GM12864 (cell line): ENCODE data around the gene TWSG1.
"Not testable (repeated sequence)": the region's sequence is repeated elsewhere in the genome, so short reads cannot be mapped to it uniquely, and the experiment has no call there.

Source experiments
- DNase-seq: peaks from one replicate; pipeline ENCODE4 v3.0.0-alpha.2; 2011; ENCODE audit warnings: low read depth
- H3K4me3 ChIP-seq: 2 replicates; pipeline ENCODE4 v1.5.1; 2011; ENCODE audit warnings: mild to moderate bottlenecking, low read depth, low read length, control low read depth
- CTCF ChIP-seq: IDR thresholded peaks from 2 replicates; pipeline ENCODE4 v1.5.1; 2011; ENCODE audit warnings: low read depth, mild to moderate bottlenecking, moderate library complexity, low read length, control low read depth, inconsistent platforms; ENCODE audit errors: missing control alignments

TWSG1 gene

GRCh38 chr18:9419956-9420631 lies 85.5 kb downstream of the TWSG1 start:
- TF ChIP-seq CTCF, result no peak
- DNase-seq, result no peak
- H3K4me3 ChIP-seq, result no peak overlapping the region

- H3K4me3 ChIP-seq, result no peak overlapping the region
- TF ChIP-seq CTCF, result no peak
- no peak for DNase-seq
These were observed 86.7 kb downstream of the TWSG1 start for GRCh38 chr18:9421096-9421900.

GRCh38 chr18:9421901-9422327 lies 87.3 kb downstream of the TWSG1 start:
- no peak overlapping the region for H3K4me3 ChIP-seq
- no peak for TF ChIP-seq CTCF
- DNase-seq, result no peak

GRCh38 chr18:9422816-9423519 lies 88.4 kb downstream of the TWSG1 start:
- no peak for TF ChIP-seq CTCF
- no peak overlapping the region for H3K4me3 ChIP-seq
- no peak for DNase-seq

GRCh38 chr18:9423648-9424047 lies 89.1 kb downstream of the TWSG1 start:
- DNase-seq, H3K4me3 ChIP-seq: not testable (repeated sequence)

- not testable (repeated sequence) for DNase-seq, H3K4me3 ChIP-seq
These were observed 89.7 kb downstream of the TWSG1 start for GRCh38 chr18:9424235-9424634.

GRCh38 chr18:9426753-9427152 lies 92.2 kb downstream of the TWSG1 start:
- no peak overlapping the region for H3K4me3 ChIP-seq
- no peak for DNase-seq
- no peak for TF ChIP-seq CTCF

- H3K4me3 ChIP-seq, result no peak overlapping the region
- DNase-seq, result no peak
- no peak for TF ChIP-seq CTCF
These were observed 93.7 kb downstream of the TWSG1 start for GRCh38 chr18:9428301-9428706.
